K562 (cell line): ENCODE measurements around the gene ANKRD27. TPM values are rescaled to one million over a fixed set of nuclear protein-coding genes. Genes with fewer than 3 reads are reported as not detected.

Experiments
- ATAC-seq: fragments of 200-7000 bp; cut with Tn5 transposase; 3 replicates; pipeline ENCODE4 v1.9.1; 2020; ENCODE audit warnings: moderate library complexity
- BruUV-seq: library from RNA; stranded (reverse); fragments of 400-500 nt; replicated peaks from 2 replicates; lab custom pipeline; 2021; lab: Mats Ljungman, UMichigan
- CTCF ChIA-PET: fragments of 300-600 bp; formaldehyde crosslinking; extraction: SDS; loops from one replicate; lab custom pipeline; 2021; ENCODE audit warnings: low intra/inter-chr PET ratio; lab: Yijun Ruan, JAX
- POLR2A ChIA-PET: fragments of 300-600, 350-650 bp; sonication (Branson Sonifier 250); formaldehyde crosslinking; extraction: SDS; loops from one replicate; lab custom pipeline; 2021; ENCODE audit warnings: antibody characterized with exemption, inconsistent platforms; lab: Yijun Ruan, JAX
- DNase-seq, 4 experiments: peaks; one replicate each; pipeline versions ENCODE4 v3.0.0 to v3.0.0-alpha.2; 2011 to 2018; ENCODE audit warnings: low spot score in 3 of 4, mixed read lengths in 3 of 4; ENCODE audit errors: extremely low read depth in 1 of 4
- FAIRE-seq: peaks from 2 replicates; lab custom pipeline; 2011; peaks lifted over from hg19 to GRCh38; lab: Jason Lieb, UNC
- H2AFZ ChIP-seq: 2 replicates; pipeline ENCODE4 v1.6.0; 2011; ENCODE audit warnings: low read depth, low read length, control low read depth, inconsistent platforms
- H3K27ac ChIP-seq: fragments of 200-600 bp; 3 replicates; pipeline ENCODE4 v1.8.0; 2011; ENCODE audit warnings: low read depth, mild to moderate bottlenecking, control low read depth, inconsistent platforms, low read length, moderate library complexity, mixed read lengths; ENCODE audit errors: extremely low read depth
- H3K27me3 ChIP-seq, 2 experiments: fragments of 300-600 bp in 1 of 2; 2 replicates in 1 of 2; 3 replicates in 1 of 2; pipeline versions ENCODE4 v1.6.0 to v1.8.0; 2011; ENCODE audit warnings: inconsistent platforms in 2 of 2, low read length in 2 of 2, mild to moderate bottlenecking in 1 of 2, mixed read lengths in 1 of 2, moderate library complexity in 1 of 2; ENCODE audit not compliant: control insufficient read depth in 2 of 2, insufficient read depth in 2 of 2
- H3K36me3 ChIP-seq: fragments of 300-600 bp; 3 replicates; pipeline ENCODE4 v1.8.0; 2011; ENCODE audit warnings: mild to moderate bottlenecking, low read length, inconsistent platforms; ENCODE audit not compliant: control insufficient read depth, insufficient read depth
- H3K4me1 ChIP-seq, 2 experiments: fragments of 200-600 bp in 1 of 2; replicated peaks in 1 of 2; 2 replicates in 1 of 2; 3 replicates in 1 of 2; pipeline versions ENCODE4 v1.5.1 to v1.8.0; 2011; ENCODE audit warnings: inconsistent platforms in 2 of 2, low read length in 2 of 2, mild to moderate bottlenecking in 1 of 2, mixed read lengths in 1 of 2, moderate library complexity in 1 of 2; ENCODE audit not compliant: control insufficient read depth in 2 of 2, insufficient read depth in 2 of 2
- H3K4me2 ChIP-seq: 2 replicates; pipeline ENCODE4 v1.6.1; 2011; ENCODE audit warnings: low read length, control low read depth, inconsistent platforms, mixed read lengths; ENCODE audit not compliant: insufficient read depth
- H3K4me3 ChIP-seq: fragments of 200-600 bp; sonication (generic), shearing (Covaris generic); 2 replicates; pipeline ENCODE4 v1.5.1; 2016; ENCODE audit warnings: control low read depth, inconsistent platforms
- H3K79me2 ChIP-seq: fragments of 200-600 bp; 3 replicates; pipeline ENCODE4 v1.8.0; 2011; ENCODE audit warnings: low read length, inconsistent platforms; ENCODE audit not compliant: control insufficient read depth, insufficient read depth
- H3K9ac ChIP-seq, 2 experiments: 2 replicates each; pipeline versions ENCODE4 v1.6.0 to v1.6.1; 2011; ENCODE audit warnings: low read depth in 2 of 2, low read length in 2 of 2, control low read depth in 1 of 2, inconsistent platforms in 1 of 2, mild to moderate bottlenecking in 1 of 2, mixed read lengths in 1 of 2; ENCODE audit not compliant: insufficient read depth in 1 of 2
- H3K9me1 ChIP-seq: one replicate; pipeline ENCODE4 v1.6.0; 2011; ENCODE audit warnings: inconsistent platforms, mild to moderate bottlenecking, low read length, moderate library complexity; ENCODE audit not compliant: control insufficient read depth, insufficient read depth
- H3K9me3 ChIP-seq: replicated peaks from 2 replicates; pipeline ENCODE4 v1.5.1; 2011; ENCODE audit warnings: low read depth, low read length, inconsistent platforms; ENCODE audit not compliant: control insufficient read depth, insufficient read depth
- H4K20me1 ChIP-seq: replicated peaks from 2 replicates; pipeline ENCODE4 v1.6.1; 2011; ENCODE audit warnings: low read length, inconsistent platforms, mixed read lengths; ENCODE audit not compliant: control insufficient read depth, insufficient read depth
- CCNT2 ChIP-seq: IDR thresholded peaks from 2 replicates; pipeline ENCODE4 v1.6.1; 2011; ENCODE audit warnings: borderline replicate concordance, low read depth, mild to moderate bottlenecking, moderate library complexity, mixed read lengths, low read length; ENCODE audit not compliant: insufficient read length; ENCODE audit errors: extremely low read depth
- CHD4 ChIP-seq: fragments of 200-600 bp; sonication (generic); IDR thresholded peaks from 3 replicates; pipeline ENCODE4 v1.6.1; 2012; ENCODE audit warnings: low read depth, mild to moderate bottlenecking, mixed read lengths, low read length, inconsistent platforms; ENCODE audit not compliant: insufficient read depth, insufficient replicate concordance, poor library complexity, severe bottlenecking
- FOXA1 ChIP-seq: fragments of 450-650 bp; IDR thresholded peaks from 2 replicates; pipeline ENCODE4 v1.6.1; 2016; ENCODE audit warnings: mild to moderate bottlenecking, borderline replicate concordance
- NBN ChIP-seq: fragments of 450-650 bp; IDR thresholded peaks from 2 replicates; pipeline ENCODE4 v1.6.1; 2016; ENCODE audit warnings: low read depth, mild to moderate bottlenecking
- OTX1 ChIP-seq: fragments of 450-650 bp; formaldehyde crosslinking; IDR thresholded peaks from 2 replicates; pipeline ENCODE4 v1.4.0; 2022; ENCODE audit warnings: mild to moderate bottlenecking
- PTTG1 ChIP-seq: fragments of 450-650 bp; IDR thresholded peaks from 2 replicates; pipeline ENCODE4 v1.6.1; 2016; ENCODE audit warnings: low read depth, mild to moderate bottlenecking, missing genetic modification characterization, missing compliant biosample characterization
- SNAPC5 ChIP-seq: fragments of 250-450 bp; sonication (Bioruptor Pico); IDR thresholded peaks from 2 replicates; pipeline ENCODE4 v1.8.0; 2021; ENCODE audit warnings: moderate library complexity, mild to moderate bottlenecking, inconsistent platforms
- ZNF174 ChIP-seq: fragments of 250-450 bp; sonication (Bioruptor Pico); IDR thresholded peaks from 2 replicates; pipeline ENCODE4 v1.4.0; 2020; ENCODE audit warnings: mild to moderate bottlenecking
- ZNF609 ChIP-seq: sonication (generic); formaldehyde crosslinking; IDR thresholded peaks from 2 replicates; pipeline ENCODE4 v1.8.1; 2023; ENCODE audit warnings: missing genetic modification reagents, mild to moderate bottlenecking, borderline replicate concordance
- ZSCAN32 ChIP-seq: fragments of 450-650 bp; formaldehyde crosslinking; IDR thresholded peaks from 2 replicates; pipeline ENCODE4 v1.4.0; 2020; ENCODE audit warnings: mild to moderate bottlenecking, moderate library complexity
- WGBS: fragments of 100-300 bp; shearing (Covaris generic); methylation state at CpG from one replicate; pipeline ENCODE4 v1.1.6; 2016; ENCODE audit warnings: low coverage, mixed read lengths; ENCODE audit not compliant: insufficient coverage; ENCODE audit errors: missing lambda C conversion rate; 5-methylcytosine and 5-hydroxymethylcytosine counted together
- in situ Hi-C: fragments of 300-500 bp; cut with MboI; formaldehyde crosslinking; loops from 4 replicates; pipeline ENCODE4 v1.15.0; 2018; ENCODE audit warnings: inconsistent platforms, mixed read lengths
- intact Hi-C: fragments of 100-400 bp; cut with micrococcal nuclease; formaldehyde crosslinking; loops from 2 replicates; pipeline ENCODE4 v1.14.2; 2022
- polyA plus RNA-seq, 8 experiments: library from polyadenylated mRNA; depleted of rRNA in 4 of 8; stranded (reverse) in 5 of 8; unstranded in 3 of 8; fragments of >200 nt; fragmentation: Nextera tagmentation in 2 of 8; fragmentation: Illumina TruSeq in 1 of 8; extraction: Ambion mirVana in 2 of 8; extraction: Trizol in 1 of 8; gene quantifications; 2 replicates each; pipeline versions ENCODE4 v1.2.1 to v1.2.3, GENCODE V29; 2011 to 2014; ENCODE audit warnings: inconsistent platforms in 1 of 8, missing spikeins in 1 of 8
- total RNA-seq, 7 experiments: library from RNA; depleted of rRNA in 6 of 7; stranded (reverse); fragments of >200 nt in 6 of 7; fragmentation: Illumina TruSeq in 2 of 7; extraction: Trizol in 2 of 7; gene quantifications; 2 replicates each; pipeline versions ENCODE4 v1.2.1 to v1.2.3, GENCODE V29; 2011 to 2021; ENCODE audit warnings: low replicate concordance in 1 of 7

Gene ANKRD27
- total and polyA plus RNA-seq, 9 of the 15 experiments (the other 6 are each of a cell fraction or from before 2014, with no cell fraction given) = 5.3 to 71.3 (median 54.2) TPM

DNA sequence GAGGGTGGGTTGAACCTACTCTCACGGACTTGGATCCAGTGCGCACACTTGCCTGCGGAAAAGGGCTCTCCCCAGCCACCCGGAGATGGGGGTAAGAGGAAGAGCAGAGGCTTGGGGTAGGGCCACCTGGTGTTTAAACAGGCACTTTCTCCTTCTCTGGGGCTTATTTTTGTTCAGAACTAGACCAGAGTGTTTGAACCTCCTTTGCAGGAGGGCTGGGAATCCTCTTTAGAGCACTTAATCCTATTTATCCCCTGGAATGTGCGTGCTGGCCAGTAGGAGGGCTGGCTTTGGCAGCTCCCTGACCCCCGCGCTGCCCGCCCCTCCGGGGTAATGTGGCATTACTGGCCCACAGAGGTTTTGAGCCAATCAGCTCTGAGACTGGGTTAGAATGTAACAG, 2.7 kb upstream of the ANKRD27 start:
- ATAC-seq (no peak), DNase-seq (no peak), FAIRE-seq (no peak)
- WGBS = 64% methylated on average over 9 of the region's 9 CpGs
- no peaks in the 10 kb centered on the region for H3K9me1 ChIP-seq
- no peaks in the 10 kb centered on the region for H3K27me3 ChIP-seq
- no peak overlapping the region for H3K4me3 ChIP-seq
- H3K4me1 ChIP-seq = peaks cover 16 to 42% of the 10 kb centered on the region in 2 experiments; a peak in 4 of 5 replicates
- BruUV-seq = no TSS peak
- H2AFZ ChIP-seq = no peak overlapping the region
- intact Hi-C loops = no loop called here
- CTCF ChIA-PET = no interaction called here
- POLR2A ChIA-PET = interaction anchor here (0.7 to 1.8 kb wide), 4 partner anchors 14 to 849 kb away, joined by 3 to 11 read pairs (median 4); partner anchors contain the start of gene NUDT19
- H3K79me2 ChIP-seq = peaks cover 24% of the 10 kb centered on the region
- TF ChIP-seq CCNT2 (no peak), ZNF174 (no peak), SNAPC5 (CRISPR knock-in tag) (no peak), PTTG1 (tag) (no peak), OTX1 (no peak)
- no peaks in the 10 kb centered on the region for H4K20me1 ChIP-seq
- no peaks in the 10 kb centered on the region; the same call in 1 of the 2 replicates for H3K9me3 ChIP-seq
- H3K9ac ChIP-seq = no peak overlapping the region
- no peaks in the 10 kb centered on the region; the same call in 2 of the 3 replicates for H3K36me3 ChIP-seq
- in situ Hi-C loops = no loop called here
- H3K4me2 ChIP-seq = no peak overlapping the region
- no peak overlapping the region for H3K27ac ChIP-seq

DNA sequence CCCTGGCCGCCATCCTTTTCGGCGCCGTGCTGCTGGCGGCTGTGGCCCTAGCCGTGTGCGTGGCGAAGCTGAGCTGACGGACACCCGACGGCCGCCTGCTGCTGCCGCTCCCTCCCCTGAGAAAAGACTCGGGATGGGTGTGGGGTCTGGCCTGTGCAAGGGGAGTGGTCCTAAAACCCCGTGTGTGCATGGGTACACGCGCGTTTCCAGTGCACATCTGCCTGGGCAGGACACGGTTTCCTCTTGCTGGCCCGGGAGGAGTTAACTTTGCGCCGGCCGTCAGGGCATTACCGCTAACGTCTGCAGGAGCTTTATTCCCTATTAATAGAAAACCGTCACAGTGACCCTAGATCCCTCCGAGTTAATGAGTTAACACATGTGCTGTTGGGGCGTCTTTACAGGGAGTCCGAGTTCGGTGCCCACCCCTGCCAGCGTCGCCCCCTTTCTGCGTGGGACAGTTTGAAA, 1.9 kb upstream of the ANKRD27 start:
- CTCF ChIA-PET = no interaction called here
- Histone ChIP-seq H3K9ac (no peak overlapping the region), H3K9me3 (no peaks in the 10 kb centered on the region; the same call in 1 of the 2 replicates), H3K4me2 (no peak overlapping the region), H3K4me3 (no peak overlapping the region), H4K20me1 (no peaks in the 10 kb centered on the region; the same call in 1 of the 2 replicates), H3K9me1 (no peaks in the 10 kb centered on the region), H3K4me1 (peaks cover 23 to 47% of the 10 kb centered on the region in 2 experiments; a peak in 4 of 5 replicates), H3K79me2 (peaks cover 31% of the 10 kb centered on the region), H3K27ac (no peak overlapping the region), H3K36me3 (peaks cover 3% of the 10 kb centered on the region; the same call in 1 of the 3 replicates), H2AFZ (no peak overlapping the region), H3K27me3 (no peaks in the 10 kb centered on the region)
- POLR2A ChIA-PET = interaction anchor here (1.4 kb wide), 1 partner anchor 16 kb away, joined by 3 read pairs; no protein-coding TSS in a partner anchor
- no TSS peak for BruUV-seq
- in situ Hi-C loops = no loop called here
- intact Hi-C loops = no loop called here
- no peak for ATAC-seq
- no peak for FAIRE-seq
- no peak for DNase-seq
- 83% methylated on average over 14 of the region's 33 CpGs for WGBS
- TF ChIP-seq ZNF609 (CRISPR knock-in tag) (no peak), ZSCAN32 (CRISPR knock-in tag) (no peak), NBN (no peak), FOXA1 (no peak), CHD4 (no peak)
